ENCODE measurements around the gene UBAP2L. TPM values are rescaled to one million over a fixed set of nuclear protein-coding genes. Genes with fewer than 3 reads are reported as not detected.
A peak's percentile ranks its signal among the peaks of the same experiment; 100 is the strongest.

Gene UBAP2L
- total RNA-seq, 1 experiment from 2014 or later, result 265 TPM

GRCh38 chr1:154222518-154222917 is 1.8 kb downstream of the UBAP2L start:
- Histone ChIP-seq H4K8ac (replicated peaks; ENCODE audit: insufficient read length, low read depth, low read length) (no peak overlapping the region), H3K56ac (ENCODE audit: insufficient read length, low read depth, low read length) (no peak overlapping the region), H3K4ac (ENCODE audit: low read depth, low read length) (no peak overlapping the region), H3K23me2 (ENCODE audit: insufficient read length, low read depth, low read length, poor library complexity, severe bottlenecking) (peaks cover 14% of the 10 kb centered on the region), H3K79me1 (ENCODE audit: insufficient read depth, low read depth, low read length, poor library complexity, severe bottlenecking) (peaks cover 6% of the 10 kb centered on the region), H3K4me1 (ENCODE audit: insufficient read depth, low read length) (peaks cover 2% of the 10 kb centered on the region; the same call in 1 of the 2 replicates), H3K23ac (ENCODE audit: insufficient read length, low read depth, low read length) (no peak overlapping the region), H2BK15ac (ENCODE audit: low read depth, low read length) (no peak overlapping the region), H3K27me3 (ENCODE audit: insufficient read depth, low read length) (no peaks in the 10 kb centered on the region), H2AK5ac (ENCODE audit: insufficient read length, low read length) (no peak overlapping the region), H3K18ac (ENCODE audit: insufficient read length, low read depth, low read length) (no peak overlapping the region), H3K9ac (ENCODE audit: extremely low read depth, insufficient read length, low read length) (peak overlapping the region; percentile 99), H3K79me2 (ENCODE audit: insufficient read depth, low read length) (peaks cover 51% of the 10 kb centered on the region), H3K9me3 (ENCODE audit: control insufficient read depth, low read depth, low read length) (no peaks in the 10 kb centered on the region), H2BK5ac (ENCODE audit: insufficient read length, low read length) (no peak overlapping the region), H2BK20ac (ENCODE audit: low read depth, low read length, poor library complexity, severe bottlenecking) (no peak overlapping the region), H2BK120ac (ENCODE audit: low read depth, low read length, poor library complexity, severe bottlenecking) (no peak overlapping the region), H2BK12ac (ENCODE audit: insufficient read length, low read depth, low read length) (no peak overlapping the region), H3T11ph (ENCODE audit: low read length) (no peak overlapping the region), H2AFZ (ENCODE audit: low read length) (no peak overlapping the region), H3K27ac (ENCODE audit: insufficient read length, low read depth, low read length) (no peak overlapping the region), H3K4me2 (ENCODE audit: insufficient read depth, insufficient read length, low read length) (peak overlapping the region; percentile 84), H4K91ac (ENCODE audit: insufficient read length, low read depth, low read length) (no peak overlapping the region), H3K14ac (ENCODE audit: insufficient read depth, low read length) (no peak overlapping the region), H4K5ac (ENCODE audit: insufficient read length, low read depth, low read length) (no peak overlapping the region), H4K20me1 (ENCODE audit: control insufficient read depth, insufficient read depth, insufficient read length) (no peaks in the 10 kb centered on the region)
- TF ChIP-seq CTCF (conservative IDR thresholded peaks at IDR 0.05), result no peak
- WGBS (ENCODE audit: extremely low coverage, insufficient read length, low lambda C conversion rate), result no CpG with 5 or more reads among the region's 1 CpG
- Mint-ChIP-seq H3K27me3 (ENCODE audit: low read depth) (no peaks in the 10 kb centered on the region), H3K4me1 (peaks cover 37 to 42% of the 10 kb centered on the region in 2 experiments), H3K4me3 (peak overlapping the region; percentile 95 to 96), H3K9me3 (peaks cover 0 to 5% of the 10 kb centered on the region in 2 experiments; a peak in 1 of 5 replicates), H3K36me3 (ENCODE audit: insufficient read depth in 1 of 3, low read depth in 3 of 3) (peaks cover 51 to 76% (median 63%) of the 10 kb centered on the region in 3 experiments), H3K27ac (peak overlapping the region; percentile 76 to 98 (median 95); a peak in 2 of 7 replicates)
- no peak for DNase-seq

All from H9 (cell line).